Activated B cell treated with CpG ODN at 0.5 μM for 24 hours (primary cell): Measurements from ENCODE around the gene MRPL23. TPM values are rescaled to one million over a fixed set of nuclear protein-coding genes. Genes with fewer than 3 reads are reported as not detected.
A peak's percentile ranks its signal among the peaks of the same experiment; 100 is the strongest.

Experiments used
- ATAC-seq: fragments of 200-7000 bp; cut with Tn5 transposase; one replicate; pipeline ENCODE4 v1.10.0; 2021; ENCODE audit warnings: low read depth, mild to moderate bottlenecking, moderate library complexity
- CTCF ChIA-PET: fragments of 350-600 bp; sonication (Branson Sonifier 250); formaldehyde crosslinking; loops from one replicate; lab custom pipeline; 2021; ENCODE audit warnings: antibody characterized with exemption; lab: Charles Lee
- POLR2A ChIA-PET: fragments of 350-600 bp; sonication (Branson Sonifier 250); formaldehyde crosslinking; loops from one replicate; lab custom pipeline; 2021; ENCODE audit warnings: antibody characterized with exemption; lab: Charles Lee
- DNase-seq: peaks from one replicate; pipeline ENCODE4 v3.0.0; 2022
- H3K27ac Mint-ChIP-seq: one replicate; pipeline ENCODE4 v1.8.0; 2020; ENCODE audit warnings: mixed read lengths
- H3K27me3 Mint-ChIP-seq: one replicate; pipeline ENCODE4 v1.8.0; 2021; ENCODE audit warnings: mixed read lengths
- H3K36me3 Mint-ChIP-seq: one replicate; pipeline ENCODE4 v1.8.0; 2021; ENCODE audit warnings: low read depth, mixed read lengths
- H3K4me1 Mint-ChIP-seq: one replicate; pipeline ENCODE4 v1.8.0; 2021; ENCODE audit warnings: mixed read lengths
- H3K4me3 Mint-ChIP-seq: one replicate; pipeline ENCODE4 v1.8.0; 2020; ENCODE audit warnings: mild to moderate bottlenecking, mixed read lengths
- H3K9me3 Mint-ChIP-seq: one replicate; pipeline ENCODE4 v1.8.0; 2020; ENCODE audit warnings: mixed read lengths
- CTCF ChIP-seq: fragments of 200-600 bp; IDR thresholded peaks from one replicate; pipeline ENCODE4 v1.8.0; 2022; ENCODE audit warnings: antibody characterized with exemption, mild to moderate bottlenecking
- intact Hi-C: fragments of 100-400 bp; cut with micrococcal nuclease; formaldehyde crosslinking; loops from one replicate; pipeline ENCODE4 v1.15.1; 2024
- total RNA-seq: library from RNA; stranded (reverse); gene quantifications from 2 replicates; pipeline ENCODE4 v1.2.3, GENCODE V29; 2022

MRPL23 gene
- total RNA-seq, 1 donor from 2014 or later: 89.8 TPM

GRCh38 chr11:1952806-1953482 is 5.8 kb downstream of the MRPL23 start:
- ATAC-seq (no peak), DNase-seq (no peak)
- no peaks in the 10 kb centered on the region for H3K36me3 Mint-ChIP-seq
- no peaks in the 10 kb centered on the region for H3K9me3 Mint-ChIP-seq
- no peak overlapping the region for H3K4me3 Mint-ChIP-seq
- H3K27me3 Mint-ChIP-seq: no peaks in the 10 kb centered on the region
- no peaks in the 10 kb centered on the region for H3K4me1 Mint-ChIP-seq
- ChIA-PET POLR2A (no interaction called here), CTCF (interaction anchor here (2.9 kb wide), 1 partner anchor 199 kb away, joined by 10 read pairs; no protein-coding TSS in a partner anchor)
- no peak for TF ChIP-seq CTCF
- intact Hi-C loops: no loop called here
- H3K27ac Mint-ChIP-seq: no peak overlapping the region

GRCh38 chr11:1953489-1954266 is 6.5 kb downstream of the MRPL23 start:
- ChIA-PET POLR2A (no interaction called here), CTCF (interaction anchor here (1.2 to 2.9 kb wide), 2 partner anchors 42 to 198 kb away, joined by 3 to 10 read pairs; no protein-coding TSS in a partner anchor)

GRCh38 chr11:1958367-1958766 is 11.2 kb downstream of the MRPL23 start:
- intact Hi-C loops: no loop called here
- H3K4me1 Mint-ChIP-seq: no peaks in the 10 kb centered on the region
- TF ChIP-seq CTCF: no peak
- no peak overlapping the region for H3K4me3 Mint-ChIP-seq
- ChIA-PET CTCF (interaction anchor here (1.7 kb wide), 1 partner anchor 265 kb away, joined by 4 read pairs; no protein-coding TSS in a partner anchor), POLR2A (no interaction called here)
- no peak for ATAC-seq
- no peaks in the 10 kb centered on the region for H3K27me3 Mint-ChIP-seq
- H3K9me3 Mint-ChIP-seq: no peaks in the 10 kb centered on the region
- no peak for DNase-seq
- no peaks in the 10 kb centered on the region for H3K36me3 Mint-ChIP-seq
- H3K27ac Mint-ChIP-seq: no peak overlapping the region

More at GRCh38 chr11:1953489-1954266, 6.5 kb downstream of the MRPL23 start:
- Mint-ChIP-seq H3K36me3 (no peaks in the 10 kb centered on the region), H3K4me3 (no peak overlapping the region), H3K4me1 (no peaks in the 10 kb centered on the region), H3K9me3 (no peaks in the 10 kb centered on the region), H3K27me3 (no peaks in the 10 kb centered on the region), H3K27ac (no peak overlapping the region)
- no peak for TF ChIP-seq CTCF
- DNase-seq (no peak), ATAC-seq (peak; percentile 71)
- intact Hi-C loops: no loop called here

- Mint-ChIP-seq H3K4me3 (no peak overlapping the region), H3K27ac (no peak overlapping the region), H3K9me3 (no peaks in the 10 kb centered on the region), H3K36me3 (no peaks in the 10 kb centered on the region), H3K4me1 (no peaks in the 10 kb centered on the region), H3K27me3 (no peaks in the 10 kb centered on the region)
- ChIA-PET CTCF (interaction anchor here (1.7 kb wide), 1 partner anchor 266 kb away, joined by 4 read pairs; no protein-coding TSS in a partner anchor), POLR2A (no interaction called here)
- no peak for ATAC-seq
- intact Hi-C loops: no loop called here
- no peak for TF ChIP-seq CTCF
- no peak for DNase-seq
These were observed 12.7 kb downstream of the MRPL23 start for GRCh38 chr11:1959786-1960185.

GRCh38 chr11:1963864-1964263 is 16.7 kb downstream of the MRPL23 start:
- H3K27ac Mint-ChIP-seq: no peak overlapping the region
- DNase-seq (no peak), ATAC-seq (no peak)
- ChIA-PET POLR2A (no interaction called here), CTCF (no interaction called here)
- no peak overlapping the region for H3K4me3 Mint-ChIP-seq
- no peaks in the 10 kb centered on the region for H3K27me3 Mint-ChIP-seq
- no peaks in the 10 kb centered on the region for H3K9me3 Mint-ChIP-seq
- intact Hi-C loops: no loop called here
- TF ChIP-seq CTCF: no peak
- H3K4me1 Mint-ChIP-seq: no peaks in the 10 kb centered on the region
- H3K36me3 Mint-ChIP-seq: no peaks in the 10 kb centered on the region
